Left lung (tissue), 10 donors: ENCODE measurements around the gene AMELY. TPM values are rescaled to one million over a fixed set of nuclear protein-coding genes. Genes with fewer than 3 reads are reported as not detected.
"Not testable (repeated sequence)": the region's sequence is repeated elsewhere in the genome, so short reads cannot be mapped to it uniquely, and the experiment has no call there.

Experiments used
- ATAC-seq: fragments of 200-7000 bp; cut with Tn5 transposase; one replicate; pipeline ENCODE4 v1.9.1; 2020; ENCODE audit warnings: moderate library complexity
- DNase-seq, 4 donors: peaks; one replicate each; pipeline ENCODE4 v3.0.0-alpha.2; 2013 to 2020
- H3K27ac ChIP-seq, 2 donors: fragments of 200-600 bp; sonication (generic) in 1 of 2; one replicate each; pipeline versions ENCODE4 v1.5.0 to v1.8.0; 2020 to 2021
- H3K27me3 ChIP-seq, 2 donors: fragments of 200-600 bp; sonication (generic) in 1 of 2; one replicate each; pipeline versions ENCODE4 v1.5.0 to v1.8.0; 2020 to 2021
- H3K36me3 ChIP-seq, 2 donors: fragments of 200-600 bp; sonication (generic) in 1 of 2; one replicate each; pipeline versions ENCODE4 v1.5.0 to v1.8.0; 2020 to 2021
- H3K4me1 ChIP-seq, 2 donors: fragments of 200-600 bp; one replicate each; pipeline ENCODE4 v1.8.0; 2021
- H3K4me3 ChIP-seq, 2 donors: fragments of 200-600 bp; sonication (generic) in 1 of 2; one replicate each; pipeline versions ENCODE4 v1.5.0 to v1.8.0; 2020 to 2021; ENCODE audit warnings: mild to moderate bottlenecking in 1 of 2
- H3K9me3 ChIP-seq, 2 donors: fragments of 200-600 bp; sonication (generic) in 1 of 2; one replicate each; pipeline versions ENCODE4 v1.5.0 to v1.8.0; 2020 to 2021
- intact Hi-C, 2 donors: fragments of 100-400 bp; cut with DNase I; formaldehyde crosslinking; loops; one replicate each; pipeline versions ENCODE4 v1.11.2 to v1.14.2; 2022
- polyA plus RNA-seq, 6 donors: library from polyadenylated mRNA; unstranded; fragments of 120-200 nt; gene quantifications; one replicate each; pipeline ENCODE4 v1.2.1, GENCODE V29; 2013; ENCODE audit not compliant: insufficient read length in 6 of 6
- total RNA-seq, 2 donors: library from RNA; stranded (reverse); fragmentation: NEBNext Ultra II Directional; extraction: Animal tissue kit (Norgen Biotek cat#: 25700); gene quantifications; one replicate each; pipeline ENCODE4 v1.2.1, GENCODE V29; 2021
- TF ChIP-seq, protein P1 (sequence below), 2 donors: fragments of 200-600 bp; sonication (generic) in 1 of 2; IDR thresholded peaks; one replicate each; pipeline versions ENCODE4 v1.5.0 to v1.8.0; 2021; ENCODE audit warnings: antibody characterized with exemption in 2 of 2
- donor health status: DM: no; HTN: yes; CAD: no.
- donor health status: DM: no; HTN: no; CAD: no.

The AMELY gene
- total and polyA plus RNA-seq, 8 donors, result not detected

DNA sequence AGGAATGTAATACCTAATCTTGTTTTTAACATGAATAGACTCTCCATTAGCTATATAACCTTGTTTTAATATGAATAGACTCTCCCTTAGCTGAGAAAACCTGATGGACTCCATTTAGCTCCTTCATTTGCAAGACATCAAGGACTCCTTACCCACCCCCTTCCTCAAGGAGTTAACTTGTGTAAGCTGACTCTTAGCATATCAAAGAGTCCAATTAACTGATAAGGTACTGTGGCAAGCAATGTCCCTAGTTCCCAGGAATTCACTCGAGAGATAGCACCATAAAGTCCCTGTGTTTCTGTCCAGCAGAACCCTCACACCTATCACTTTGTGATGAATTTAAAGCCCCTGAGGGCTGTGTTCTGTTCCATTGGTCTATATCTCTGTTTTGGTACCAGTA, 16.3 kb downstream of the AMELY start:
- Histone ChIP-seq H3K27me3 (no peaks in the 10 kb centered on the region), H3K4me3 (no peak overlapping the region), H3K27ac (no peak overlapping the region), H3K4me1 (no peaks in the 10 kb centered on the region), H3K9me3 (no peaks in the 10 kb centered on the region), H3K36me3 (no peaks in the 10 kb centered on the region)
- TF ChIP-seq, protein P1, sequence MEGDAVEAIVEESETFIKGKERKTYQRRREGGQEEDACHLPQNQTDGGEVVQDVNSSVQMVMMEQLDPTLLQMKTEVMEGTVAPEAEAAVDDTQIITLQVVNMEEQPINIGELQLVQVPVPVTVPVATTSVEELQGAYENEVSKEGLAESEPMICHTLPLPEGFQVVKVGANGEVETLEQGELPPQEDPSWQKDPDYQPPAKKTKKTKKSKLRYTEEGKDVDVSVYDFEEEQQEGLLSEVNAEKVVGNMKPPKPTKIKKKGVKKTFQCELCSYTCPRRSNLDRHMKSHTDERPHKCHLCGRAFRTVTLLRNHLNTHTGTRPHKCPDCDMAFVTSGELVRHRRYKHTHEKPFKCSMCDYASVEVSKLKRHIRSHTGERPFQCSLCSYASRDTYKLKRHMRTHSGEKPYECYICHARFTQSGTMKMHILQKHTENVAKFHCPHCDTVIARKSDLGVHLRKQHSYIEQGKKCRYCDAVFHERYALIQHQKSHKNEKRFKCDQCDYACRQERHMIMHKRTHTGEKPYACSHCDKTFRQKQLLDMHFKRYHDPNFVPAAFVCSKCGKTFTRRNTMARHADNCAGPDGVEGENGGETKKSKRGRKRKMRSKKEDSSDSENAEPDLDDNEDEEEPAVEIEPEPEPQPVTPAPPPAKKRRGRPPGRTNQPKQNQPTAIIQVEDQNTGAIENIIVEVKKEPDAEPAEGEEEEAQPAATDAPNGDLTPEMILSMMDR (IDR thresholded peaks at IDR 0.05), result no peak
- DNase-seq, result no peak
- intact Hi-C loops, result no loop called here
- ATAC-seq, result no peak

DNA sequence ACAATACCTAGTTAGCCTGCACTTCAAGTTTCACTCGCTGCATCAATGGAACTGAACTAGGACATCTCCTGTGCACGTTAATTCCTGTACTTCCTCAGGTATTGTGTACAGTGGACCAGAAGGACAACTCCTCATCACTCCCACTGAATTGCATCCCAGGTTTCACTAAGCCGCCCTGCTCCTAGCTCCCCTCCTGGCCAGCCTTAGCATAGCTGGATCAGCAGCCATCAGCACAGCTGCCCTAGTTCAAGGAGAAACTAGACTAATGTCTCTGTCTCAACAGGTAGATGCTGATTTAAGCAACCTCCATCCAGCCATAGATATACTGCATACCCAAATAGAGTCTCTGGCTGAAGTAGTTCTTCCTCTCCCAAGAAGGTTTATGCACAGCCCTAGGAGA, 17.1 kb downstream of the AMELY start:
- TF ChIP-seq, protein P1 (IDR thresholded peaks at IDR 0.05), result no peak
- intact Hi-C loops, result no loop called here
- H3K4me3 ChIP-seq, result no peak overlapping the region
- no peak for DNase-seq
- no peaks in the 10 kb centered on the region for H3K27me3 ChIP-seq
- no peaks in the 10 kb centered on the region for H3K4me1 ChIP-seq
- no peak for ATAC-seq
- no peaks in the 10 kb centered on the region for H3K9me3 ChIP-seq
- H3K27ac ChIP-seq, result no peak overlapping the region
- H3K36me3 ChIP-seq, result no peaks in the 10 kb centered on the region

DNA sequence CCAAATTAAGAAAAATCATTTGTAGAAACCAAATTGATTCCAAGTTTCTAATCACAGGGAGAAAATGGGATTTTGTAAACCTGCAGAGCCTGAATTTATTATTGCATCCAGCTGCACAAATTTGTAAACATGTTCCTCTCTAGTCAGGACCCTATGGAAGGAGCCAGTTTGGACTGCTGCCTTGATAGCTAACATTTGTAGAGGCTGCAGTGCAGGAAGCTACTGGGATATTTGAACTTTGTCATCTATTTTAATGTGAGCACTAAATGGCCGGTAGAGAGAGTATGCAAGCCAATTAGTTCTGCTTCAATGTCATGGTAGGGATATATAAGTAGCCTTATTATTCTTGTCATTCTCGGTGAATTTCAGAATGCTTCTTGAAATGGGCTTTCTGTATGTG, 62.2 kb downstream of the AMELY start:
- intact Hi-C loops, result no loop called here
- ATAC-seq, result no peak
- H3K4me3 ChIP-seq, result no peak overlapping the region
- no peak overlapping the region for H3K27ac ChIP-seq
- no peaks in the 10 kb centered on the region for H3K4me1 ChIP-seq
- no peaks in the 10 kb centered on the region for H3K27me3 ChIP-seq
- TF ChIP-seq, protein P1 (IDR thresholded peaks at IDR 0.05), result no peak
- no peak for DNase-seq
- H3K36me3 ChIP-seq, result no peaks in the 10 kb centered on the region
- H3K9me3 ChIP-seq, result no peaks in the 10 kb centered on the region

DNA sequence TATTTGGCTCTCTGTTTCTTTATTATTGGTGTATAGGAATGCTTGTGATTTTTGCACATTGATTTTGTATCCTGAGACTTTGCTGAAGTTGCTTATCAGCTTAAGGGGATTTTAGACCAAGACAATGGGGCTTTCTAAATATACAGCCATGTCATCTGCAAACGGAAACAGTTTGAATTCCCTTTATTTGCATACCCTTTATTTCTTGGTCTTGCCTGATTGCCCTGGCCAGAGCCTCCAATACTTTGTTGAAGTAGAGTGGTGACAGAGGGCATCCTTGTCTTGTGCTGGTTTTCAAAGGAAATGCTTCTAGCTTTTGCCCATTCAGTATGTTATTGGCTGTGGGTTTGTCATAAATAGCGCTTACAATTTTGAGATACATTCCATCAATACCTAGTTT, 68.9 kb downstream of the AMELY start:
- H3K27ac ChIP-seq, H3K4me3 ChIP-seq, intact Hi-C loops, H3K27me3 ChIP-seq, H3K4me1 ChIP-seq, H3K36me3 ChIP-seq, H3K9me3 ChIP-seq, ATAC-seq, DNase-seq: not testable (repeated sequence)

Other genes starting within 250 kb of the AMELY start
- 1 to 10 TPM in 1 of 2 donors, not detected in 1; 1.5 TPM for gene TBL1Y, start 1.1 kb downstream of the AMELY start, total RNA-seq
- gene TBL1Y, start 1.1 kb downstream of the AMELY start, polyA plus RNA-seq, result 1 to 10 TPM in 2 of 6 donors, under 1 TPM in 2, not detected in 2; 0.10 to 2.0 (median 1.2) TPM